Stimulated activated CD8-positive, alpha-beta memory T cell treated with anti-CD3 and anti-CD28 coated beads, Interleukin-7, amount 100 ng/mL, for 24 hours (primary cell): ENCODE data around the gene RAI2.
"Not testable (repeated sequence)": the region's sequence is repeated elsewhere in the genome, so short reads cannot be mapped to it uniquely, and the experiment has no call there.

Experiments
- DNase-seq: peaks from one replicate; pipeline ENCODE4 v3.0.0-alpha.2; 2020; ENCODE audit warnings: low read depth

RAI2 gene

DNA sequence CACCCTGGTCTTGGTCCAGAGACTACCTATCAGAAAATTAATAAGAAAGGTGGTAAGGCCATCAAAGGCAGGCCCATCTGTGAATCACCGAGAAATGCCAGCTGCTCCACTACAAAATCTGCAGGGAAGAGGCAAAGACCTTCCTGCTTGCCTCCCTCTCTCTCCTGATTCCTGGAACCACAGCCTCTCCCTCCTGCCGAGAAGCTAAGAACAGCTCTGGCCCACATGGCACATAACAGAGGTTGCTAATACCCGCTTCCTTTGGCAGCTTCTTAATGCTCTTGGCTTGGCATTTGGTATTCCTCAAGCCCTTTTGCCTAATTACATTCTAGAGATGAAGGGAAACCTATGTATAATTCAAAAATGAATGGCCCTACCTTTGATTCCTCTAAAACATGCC, 32.9 kb downstream of the RAI2 start:
- DNase-seq = no peak

DNA sequence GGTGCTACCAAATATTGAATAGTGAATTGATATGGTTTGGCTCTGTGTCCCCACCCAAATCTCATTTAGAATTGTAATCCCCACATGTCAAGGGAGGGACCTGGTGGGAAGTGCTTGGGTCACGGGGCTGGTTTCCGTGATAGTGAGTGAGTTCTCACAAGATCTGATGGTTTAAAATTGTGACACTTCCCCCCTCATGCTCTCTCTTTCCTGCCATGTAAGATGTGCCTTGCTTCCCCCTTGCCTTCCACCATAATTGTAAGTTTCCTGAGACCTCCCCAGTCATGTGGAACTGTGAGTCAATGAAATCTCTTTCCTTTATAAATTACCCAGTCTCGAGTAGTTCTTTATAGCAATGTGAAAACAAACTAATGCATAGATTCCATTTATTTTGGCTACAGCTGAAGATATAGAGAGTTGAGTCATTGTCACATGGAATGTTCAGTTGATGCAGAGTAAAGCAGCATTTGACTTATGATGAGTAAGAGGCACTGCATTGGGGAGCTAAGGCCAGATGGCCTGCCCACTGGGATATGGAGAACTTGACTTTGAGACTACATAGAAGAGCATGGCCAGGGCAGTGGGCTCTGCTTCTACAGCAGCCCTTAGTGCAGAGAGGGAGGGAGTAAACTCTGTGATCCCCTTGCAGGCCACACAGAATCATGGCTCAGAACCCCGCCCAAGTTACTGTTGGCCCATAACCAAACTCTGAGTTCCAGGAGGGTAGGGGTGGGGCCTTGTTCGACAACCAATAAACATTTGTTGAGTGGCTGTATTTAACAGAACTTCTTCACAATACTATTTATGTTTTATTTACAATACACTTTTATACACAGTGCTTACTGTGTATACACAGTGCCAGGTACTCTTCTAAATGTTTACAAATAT, 34.2 kb downstream of the RAI2 start:
- DNase-seq = no peak

DNA sequence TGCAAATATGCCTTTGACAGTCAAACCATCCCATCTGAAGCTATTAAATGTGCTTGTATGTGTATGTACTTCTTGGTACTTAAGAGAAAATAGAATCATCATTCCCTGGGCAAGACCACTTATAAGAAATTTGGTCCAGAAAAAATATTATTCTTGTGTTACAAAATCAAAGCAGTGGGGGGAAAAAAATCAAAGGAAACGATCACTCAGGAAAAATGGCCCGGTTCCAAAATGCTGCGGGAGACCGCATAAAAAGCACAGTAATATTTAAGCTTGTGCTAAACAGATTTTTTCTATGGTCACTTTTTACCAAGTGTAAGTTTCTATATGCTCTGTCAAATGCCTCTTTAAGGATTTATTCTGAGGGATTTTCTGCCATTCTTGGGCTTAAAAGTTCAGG, 36.1 kb downstream of the RAI2 start:
- no peak for DNase-seq

DNA sequence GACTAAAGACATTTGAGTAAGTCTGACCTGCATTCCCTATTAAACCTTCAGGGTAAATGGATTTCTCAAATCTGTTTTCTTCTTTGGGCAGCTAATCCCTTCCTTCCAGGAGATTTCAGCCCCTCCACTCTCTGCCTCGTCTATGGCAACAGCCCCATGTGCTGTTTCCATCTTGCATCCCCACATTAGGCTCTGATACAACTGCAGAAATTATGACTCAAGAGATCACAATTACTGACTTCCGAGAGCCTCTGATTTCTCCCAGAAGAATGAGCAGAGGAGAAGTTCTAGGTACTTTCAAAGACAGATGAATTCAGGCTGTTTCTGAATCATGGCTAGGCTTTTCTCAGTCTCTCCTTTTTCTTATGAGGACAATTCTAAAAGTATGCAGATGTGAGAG, 38.7 kb downstream of the RAI2 start:
- no peak for DNase-seq

DNA sequence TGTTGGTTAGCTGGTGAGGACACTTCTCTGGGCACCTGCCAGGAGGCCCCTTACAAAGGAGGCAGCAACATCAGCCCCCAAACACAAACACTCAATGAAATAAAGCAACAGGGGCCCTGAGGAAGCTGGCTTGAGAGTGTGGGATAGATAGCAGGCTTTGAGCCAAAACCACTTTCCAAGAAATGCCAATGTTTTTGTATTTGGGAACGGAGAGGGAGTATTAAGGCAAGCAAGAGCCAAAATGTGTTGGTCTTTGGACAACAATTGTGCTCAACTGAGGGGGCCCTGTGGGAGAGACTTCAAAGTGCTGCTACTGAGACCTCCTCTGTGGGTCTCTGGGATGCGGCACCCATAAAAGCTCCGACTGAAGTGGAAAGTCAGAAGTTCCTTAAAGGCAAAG, 41.0 kb downstream of the RAI2 start:
- DNase-seq = no peak

DNA sequence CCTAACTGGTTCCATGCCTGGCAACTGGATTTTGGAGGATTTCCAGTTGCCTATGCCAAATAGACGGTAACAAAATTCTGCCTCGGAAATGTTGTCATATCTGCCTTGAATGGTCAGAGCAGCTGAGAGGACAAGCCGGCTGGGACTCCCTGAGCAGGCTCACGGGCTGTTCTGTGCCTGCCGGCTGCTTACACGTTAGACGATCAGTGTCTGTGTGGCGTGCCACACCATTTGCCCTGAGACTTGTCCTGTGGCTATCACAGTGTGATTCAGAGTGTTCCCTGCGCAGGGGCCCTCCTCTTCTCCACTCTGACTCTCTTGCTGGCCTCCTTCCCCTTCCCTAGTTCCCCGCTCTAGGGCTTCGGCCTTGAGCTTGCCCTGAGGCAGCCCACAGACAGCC, 42.4 kb downstream of the RAI2 start:
- no peak for DNase-seq

DNA sequence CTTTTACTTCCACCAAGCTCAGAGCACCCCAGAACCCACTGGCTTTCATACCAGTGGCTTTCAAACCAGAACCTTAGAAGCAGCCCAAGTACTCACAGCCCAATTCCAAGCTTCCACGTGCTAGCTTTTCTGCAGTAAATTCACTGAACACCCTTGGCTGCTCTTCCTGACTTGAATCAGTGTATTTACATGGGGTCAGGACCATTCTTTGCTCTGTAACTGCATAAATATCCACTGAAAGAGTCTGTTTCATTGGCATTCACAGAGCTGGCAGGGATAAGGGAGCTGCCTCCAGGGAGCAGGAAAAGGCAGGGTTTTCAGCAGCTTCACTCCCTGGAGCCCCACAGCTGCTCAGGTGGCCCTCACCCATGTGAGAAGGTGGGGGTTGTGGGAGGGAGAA, 43.8 kb downstream of the RAI2 start:
- DNase-seq = no peak

DNA sequence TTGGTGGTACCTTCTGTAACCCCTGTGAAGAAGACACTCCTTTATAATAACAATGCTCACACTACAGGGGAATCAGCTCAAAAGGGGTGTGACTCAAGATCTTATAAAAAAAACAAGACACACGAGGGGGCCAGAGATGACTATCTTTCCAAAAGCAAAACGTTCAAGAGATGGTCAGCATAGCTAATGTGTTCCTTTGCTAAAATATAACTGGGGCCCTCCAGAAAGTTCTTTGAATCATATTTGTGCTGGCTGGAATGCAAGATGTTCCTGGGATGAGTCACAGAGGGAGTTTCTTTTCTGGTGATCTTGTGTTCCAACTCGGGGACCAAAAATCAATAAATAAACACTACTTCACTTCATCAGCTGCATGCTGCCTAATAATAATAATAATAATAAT, 46.5 kb downstream of the RAI2 start:
- no peak for DNase-seq

DNA sequence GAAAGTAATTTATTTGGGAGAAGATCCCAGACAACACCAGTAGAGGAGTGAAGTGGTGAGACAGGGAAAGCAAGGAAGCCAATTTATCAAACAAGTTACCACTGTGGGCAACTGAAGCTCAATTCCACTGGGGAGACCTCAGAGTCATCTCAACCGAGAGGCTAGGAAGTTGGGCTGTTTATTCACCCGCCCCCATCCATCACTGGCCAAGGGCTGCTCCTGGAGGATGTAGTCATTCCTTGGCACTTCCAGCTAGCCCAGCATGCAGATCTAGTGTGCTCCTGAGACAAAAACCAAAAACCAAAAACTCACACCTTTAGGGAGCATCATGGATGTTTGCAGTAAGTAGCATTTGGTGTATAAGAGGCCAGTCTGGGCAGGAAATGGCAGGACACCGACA, 47.0 kb downstream of the RAI2 start:
- DNase-seq = no peak

DNA sequence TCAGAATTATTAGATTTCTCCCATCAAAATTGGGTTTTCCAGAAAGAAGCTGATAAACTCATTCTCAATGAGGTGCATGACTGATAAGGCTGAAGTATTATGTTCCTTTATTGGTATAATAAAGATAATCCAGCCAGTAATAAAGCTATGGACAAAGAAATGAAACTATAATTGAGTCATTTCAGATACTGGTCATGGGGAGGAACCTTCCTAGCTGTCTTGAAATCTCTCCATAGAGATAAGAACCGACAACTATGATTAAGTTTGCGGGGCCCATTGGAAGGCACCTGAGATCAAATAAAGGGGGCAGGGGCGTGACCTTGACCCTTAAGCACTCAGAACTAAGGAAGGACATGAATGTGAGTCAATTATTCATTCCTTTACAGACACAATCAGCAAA, 47.8 kb downstream of the RAI2 start:
- DNase-seq = no peak

DNA sequence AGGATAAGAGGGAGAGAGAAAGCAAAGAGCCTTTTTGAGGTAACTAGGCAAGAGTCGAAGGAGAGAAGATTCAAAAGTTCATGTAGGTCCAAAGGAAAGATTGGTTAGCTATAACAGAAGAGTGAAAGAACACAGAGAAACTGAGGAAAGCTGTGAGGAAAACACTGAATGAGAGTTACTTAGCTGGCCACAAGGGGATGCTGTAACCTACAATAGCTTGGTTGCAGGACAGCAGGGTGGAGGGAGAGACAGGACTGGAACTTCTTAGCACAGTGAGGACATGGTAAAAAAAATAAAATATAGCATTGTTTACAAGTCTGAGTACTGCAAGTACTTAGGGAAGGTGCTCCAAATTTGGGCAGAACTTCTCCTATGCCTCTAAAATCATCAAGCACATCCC, 48.3 kb downstream of the RAI2 start:
- DNase-seq = no peak

DNA sequence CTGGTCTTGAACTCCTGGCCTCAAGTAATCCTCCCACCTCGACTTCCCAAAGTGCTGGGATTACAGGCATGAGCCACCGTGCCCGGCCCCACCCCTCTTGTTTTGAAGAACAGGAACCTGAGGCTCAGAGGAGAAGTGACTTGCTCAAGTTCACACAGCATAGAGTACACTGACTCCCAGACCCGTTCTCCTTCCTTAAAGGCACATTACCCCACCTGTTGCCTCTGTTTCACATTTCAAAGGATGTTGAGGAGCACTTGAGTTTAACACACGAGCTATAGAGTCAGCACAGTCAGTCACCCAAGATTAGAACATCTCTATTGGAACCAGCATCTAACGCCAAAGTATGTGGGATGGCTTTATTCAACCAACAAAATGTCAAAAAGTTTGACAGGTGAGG, 51.1 kb downstream of the RAI2 start:
- DNase-seq = no peak

DNA sequence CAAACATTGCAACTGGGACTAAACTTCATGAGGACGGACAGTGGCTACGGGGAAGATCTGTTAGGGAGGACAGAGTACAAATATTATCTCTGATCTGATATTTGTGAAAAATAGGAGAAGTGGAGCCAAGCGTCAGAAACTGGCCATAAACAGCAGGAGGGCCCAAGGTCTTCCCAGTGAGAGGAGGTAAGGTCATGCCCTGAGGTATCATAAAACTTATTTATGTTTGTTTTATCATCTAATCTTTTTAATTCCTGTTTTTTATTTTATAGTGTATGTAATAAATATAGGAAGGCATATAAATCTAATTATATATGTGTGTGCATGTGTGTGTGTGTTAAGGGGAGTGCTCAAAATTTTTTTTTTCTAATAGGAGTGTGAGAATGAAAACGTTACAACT, 51.8 kb downstream of the RAI2 start:
- no peak for DNase-seq

DNA sequence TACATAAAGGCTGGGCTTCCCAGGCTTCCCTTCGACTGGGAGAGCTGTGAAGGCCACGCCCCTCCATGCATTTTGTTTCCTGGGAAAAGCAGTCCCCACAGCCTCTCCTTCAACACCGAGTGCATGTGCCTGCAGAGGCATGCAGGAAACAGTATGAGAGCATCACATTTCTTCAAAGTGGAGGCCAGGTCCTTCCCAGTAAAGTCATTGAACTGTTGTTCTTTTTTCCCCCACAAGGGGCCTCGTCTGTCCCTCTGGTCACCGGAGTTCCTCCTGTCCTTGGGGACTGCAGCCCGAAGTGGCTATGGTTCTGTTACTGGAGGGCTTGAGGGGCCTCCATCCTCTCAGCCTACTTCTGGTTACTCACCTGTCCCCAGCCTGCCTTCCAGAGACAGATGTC, 56.0 kb downstream of the RAI2 start:
- DNase-seq = no peak

DNA sequence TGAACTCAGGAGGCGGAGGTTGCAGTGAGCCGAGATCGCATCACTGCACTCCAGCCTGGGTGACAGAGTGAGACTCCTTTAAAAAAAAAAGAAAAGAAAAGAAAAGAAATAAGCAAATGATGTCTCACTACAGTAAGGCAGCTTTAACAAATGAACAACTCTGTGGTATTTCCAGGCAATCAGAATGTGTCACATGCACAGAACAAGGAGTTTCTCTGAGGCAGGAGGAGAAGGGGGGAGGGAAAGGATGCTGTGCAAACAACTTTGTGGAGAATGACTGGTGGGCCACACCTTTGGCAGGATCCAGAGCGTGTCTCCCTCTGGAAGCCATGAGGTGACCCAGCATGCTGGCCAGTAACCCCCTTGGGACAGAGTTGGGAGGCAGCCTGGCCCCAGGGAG, 57.6 kb downstream of the RAI2 start:
- no peak for DNase-seq

DNA sequence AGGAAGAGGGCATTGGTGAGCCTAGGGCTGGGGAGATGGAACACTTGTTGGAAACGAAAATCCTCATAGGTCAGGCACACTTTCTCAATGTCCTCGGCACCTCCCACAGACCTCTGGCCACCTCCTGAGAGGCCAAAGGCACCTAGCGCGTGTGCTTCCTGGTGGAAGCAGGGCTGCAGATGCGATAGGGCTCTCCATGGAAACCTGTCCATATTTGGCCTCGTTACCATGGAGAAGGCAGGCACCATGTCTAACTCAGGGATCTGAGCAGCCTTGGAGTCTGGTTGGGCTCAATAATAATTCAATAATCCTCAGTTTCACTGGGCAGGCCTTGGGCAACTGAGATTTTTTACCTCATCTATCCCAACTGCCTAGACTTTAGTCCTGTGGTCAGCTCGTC, 58.3 kb downstream of the RAI2 start:
- no peak for DNase-seq

DNA sequence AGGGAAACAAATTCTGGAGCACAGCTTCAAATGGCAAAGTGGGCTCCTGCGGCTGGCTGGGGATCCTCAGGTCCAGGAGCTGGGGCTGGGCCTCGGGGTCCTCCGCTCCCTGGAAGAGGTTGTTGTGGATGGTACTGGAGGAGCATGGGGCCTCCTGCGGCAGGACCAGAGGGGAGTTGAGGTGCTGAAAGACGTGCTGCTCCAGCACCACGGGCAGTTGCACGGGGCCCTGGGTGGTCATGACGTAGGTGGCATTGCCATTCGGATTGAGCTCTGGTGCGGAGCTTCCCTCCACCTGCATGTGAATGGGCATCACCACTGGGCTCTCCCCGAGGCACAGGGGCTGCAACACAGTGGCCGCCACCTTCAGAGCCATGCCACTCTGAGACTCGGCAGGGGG, 59.7 kb downstream of the RAI2 start:
- DNase-seq = no peak

DNA sequence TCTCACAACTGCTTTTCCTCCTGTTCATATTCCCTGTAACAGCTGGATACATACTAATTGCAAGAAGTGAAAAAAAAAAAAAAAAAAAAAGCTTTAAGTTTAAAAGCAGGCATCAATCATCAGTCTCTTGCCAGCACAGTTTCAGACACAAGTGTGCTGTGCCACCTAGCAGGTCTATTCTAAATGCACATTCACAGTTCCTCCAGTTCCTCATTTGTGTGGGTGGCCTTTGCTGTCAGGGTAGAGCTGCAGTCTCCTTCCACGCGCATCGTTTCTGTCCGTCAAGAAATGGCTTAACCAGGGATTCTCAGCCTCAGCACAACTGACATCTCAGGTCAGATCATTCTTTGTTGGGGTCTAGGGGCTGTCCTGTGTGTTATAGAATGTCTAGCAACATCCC, 62.2 kb downstream of the RAI2 start:
- DNase-seq = no peak

DNA sequence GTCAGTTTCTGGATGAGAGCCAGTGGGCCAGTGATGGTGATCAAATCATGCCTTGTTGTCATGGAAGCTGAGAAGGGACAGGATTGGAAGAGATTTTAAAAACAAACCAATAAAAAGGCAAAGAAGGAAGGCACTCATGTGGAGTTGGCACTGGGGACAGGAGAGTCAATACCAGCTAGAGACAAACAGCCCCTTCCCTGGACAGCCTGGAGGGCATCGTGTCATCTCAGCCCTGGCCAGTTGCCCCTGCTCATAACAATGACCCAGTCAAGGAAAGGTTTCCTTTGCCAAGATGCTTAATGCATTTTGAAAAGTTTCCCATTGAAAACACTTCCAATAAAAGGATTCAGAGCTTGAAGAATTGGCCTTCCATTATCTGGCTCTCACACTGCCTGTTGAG, 68.3 kb downstream of the RAI2 start:
- DNase-seq = no peak

DNA sequence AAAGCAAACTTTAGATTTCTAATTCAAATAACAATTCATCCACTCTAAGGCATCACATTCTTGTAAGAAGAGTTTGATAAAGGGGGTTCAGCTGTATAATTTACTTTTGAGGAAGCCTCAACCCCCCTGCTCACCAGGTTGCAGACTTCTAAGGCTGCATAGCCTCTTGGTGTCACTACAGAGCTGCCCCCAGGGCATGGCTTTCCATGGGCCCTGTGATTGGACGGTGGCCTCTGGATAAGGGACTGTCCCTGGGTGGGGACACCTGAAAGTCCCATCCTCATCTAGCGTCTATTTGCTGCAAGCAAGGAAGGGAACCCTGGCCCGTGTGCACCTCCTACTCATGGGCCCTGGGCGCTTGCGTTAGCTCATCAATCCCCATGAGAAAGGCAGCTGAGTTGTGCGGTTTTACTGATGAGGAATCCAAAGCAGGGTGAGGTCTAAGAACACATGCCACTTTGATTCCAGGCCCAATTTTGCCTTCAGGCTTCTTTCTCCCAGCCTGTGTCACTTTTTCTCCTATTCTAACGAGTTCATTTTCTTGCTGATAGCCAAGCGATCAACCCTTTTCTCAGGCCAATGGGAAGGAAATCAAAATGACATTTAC, 72.0 kb downstream of the RAI2 start:
- no peak for DNase-seq

DNA sequence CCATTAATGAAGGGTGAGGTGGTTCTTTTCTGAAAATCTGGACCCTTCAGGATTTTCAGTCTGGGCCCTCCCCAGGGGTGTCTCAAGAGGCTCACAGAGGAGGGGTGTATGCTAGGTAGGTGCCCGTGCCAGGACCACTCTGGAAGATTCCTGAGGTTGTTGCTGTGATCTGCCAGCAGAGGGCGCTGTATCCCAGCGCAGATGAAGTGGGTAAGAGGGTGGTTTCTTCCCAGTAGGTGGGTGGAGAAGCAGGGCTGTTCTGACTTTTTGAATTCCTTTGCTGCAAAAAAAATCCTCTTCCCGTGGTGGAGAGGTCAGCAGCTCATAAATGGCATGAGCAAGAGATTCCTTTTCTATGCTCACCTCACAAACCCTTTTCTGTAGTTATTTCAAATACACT, 72.7 kb downstream of the RAI2 start:
- no peak for DNase-seq

DNA sequence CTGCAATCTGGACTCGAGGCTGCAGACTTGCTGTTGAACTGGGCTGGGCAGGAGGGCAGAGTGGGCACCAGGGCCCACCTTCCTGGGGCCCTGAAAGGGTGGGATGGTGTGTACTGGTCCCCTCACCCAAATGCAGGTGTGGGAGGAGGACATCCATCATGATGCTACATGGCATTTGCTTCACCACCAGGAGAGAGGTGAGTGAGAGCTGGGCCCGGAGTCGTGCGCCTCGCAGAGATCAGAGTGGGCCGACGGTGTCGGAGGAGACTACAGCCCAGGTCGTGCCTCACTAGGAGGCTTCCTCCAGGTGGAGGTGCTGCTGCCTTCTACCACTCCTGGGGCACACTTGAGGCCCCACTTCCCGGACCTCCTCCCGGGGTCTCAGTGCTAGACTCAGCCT, 73.5 kb downstream of the RAI2 start:
- DNase-seq = no peak

DNA sequence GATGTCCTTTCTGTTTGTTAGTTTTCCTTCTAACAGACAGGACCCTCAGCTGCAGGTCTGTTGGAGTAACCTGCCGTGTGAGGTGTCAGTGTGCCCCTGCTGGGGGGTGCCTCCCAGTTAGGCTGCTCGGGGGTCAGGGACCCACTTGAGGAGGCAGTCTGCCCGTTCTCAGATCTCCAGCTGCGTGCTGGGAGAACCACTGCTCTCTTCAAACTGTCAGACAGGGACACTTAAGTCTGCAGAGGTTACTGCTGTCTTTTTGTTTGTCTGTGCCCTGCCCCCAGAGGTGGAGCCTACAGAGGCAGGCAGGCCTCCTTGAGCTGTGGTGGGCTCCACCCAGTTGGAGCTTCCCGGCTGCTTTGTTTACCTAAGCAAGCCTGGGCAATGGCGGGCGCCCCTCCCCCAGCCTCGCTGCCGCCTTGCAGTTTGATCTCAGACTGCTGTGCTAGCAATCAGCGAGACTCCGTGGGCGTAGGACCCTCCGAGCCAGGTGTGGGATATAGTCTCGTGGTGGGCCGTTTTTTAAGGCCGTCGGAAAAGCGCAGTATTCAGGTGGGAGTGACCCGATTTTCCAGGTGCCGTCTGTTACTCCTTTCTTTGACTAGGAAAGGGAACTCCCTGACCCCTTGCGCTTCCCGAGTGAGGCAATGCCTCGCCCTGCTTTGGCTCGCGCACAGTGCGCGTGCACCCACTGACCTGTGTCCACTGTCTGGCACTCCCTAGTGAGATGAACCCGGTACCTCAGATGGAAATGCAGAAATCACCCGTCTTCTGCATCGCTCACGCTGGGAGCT, 74.3 kb downstream of the RAI2 start:
- not testable (repeated sequence) for DNase-seq
